WTC11 (cell line): ENCODE measurements around the gene LYVE1. TPM values are rescaled to one million over a fixed set of nuclear protein-coding genes. Genes with fewer than 3 reads are reported as not detected.

Source experiments
- ATAC-seq: fragments of 200-7000 bp; cut with Tn5 transposase; 2 replicates; pipeline ENCODE4 v1.10.0; 2021; ENCODE audit warnings: mild to moderate bottlenecking, moderate library complexity
- CTCF ChIA-PET: fragments of 300-600 bp; sonication (Branson Sonifier 250); formaldehyde crosslinking; loops from one replicate; lab custom pipeline; 2021; ENCODE audit warnings: antibody characterized with exemption; lab: Charles Lee
- POLR2A ChIA-PET: fragments of 350-600 bp; sonication (Branson Sonifier 250); formaldehyde crosslinking; loops from one replicate; lab custom pipeline; 2021; ENCODE audit warnings: antibody characterized with exemption; lab: Charles Lee
- DNase-seq: peaks from one replicate; pipeline ENCODE4 v3.0.0; 2021; ENCODE audit warnings: low spot score
- H3K27ac Mint-ChIP-seq: 2 replicates; pipeline ENCODE4 v1.8.0; 2021; ENCODE audit warnings: mixed read lengths
- H3K27me3 Mint-ChIP-seq: 2 replicates; pipeline ENCODE4 v1.8.0; 2021; ENCODE audit warnings: low read depth, mild to moderate bottlenecking, moderate library complexity, mixed read lengths
- H3K36me3 Mint-ChIP-seq: 2 replicates; pipeline ENCODE4 v1.8.0; 2021; ENCODE audit warnings: mixed read lengths
- H3K4me1 Mint-ChIP-seq: 2 replicates; pipeline ENCODE4 v1.8.0; 2022; ENCODE audit warnings: mixed read lengths
- H3K4me3 Mint-ChIP-seq: 2 replicates; pipeline ENCODE4 v1.8.0; 2021; ENCODE audit warnings: mild to moderate bottlenecking, moderate library complexity, mixed read lengths
- H3K9me3 Mint-ChIP-seq: 2 replicates; pipeline ENCODE4 v1.8.0; 2021; ENCODE audit warnings: mixed read lengths
- AR ChIP-seq: fragments of 250-450 bp; sonication (Bioruptor Pico); IDR thresholded peaks from 2 replicates; pipeline ENCODE4 v1.9.0; 2021; ENCODE audit warnings: mild to moderate bottlenecking
- CREM ChIP-seq: sonication (generic); formaldehyde crosslinking; IDR thresholded peaks from 2 replicates; pipeline ENCODE4 v1.8.1; 2022; ENCODE audit warnings: mild to moderate bottlenecking, missing genetic modification reagents, moderate library complexity
- ELF4 ChIP-seq: sonication (generic); formaldehyde crosslinking; IDR thresholded peaks from 2 replicates; pipeline ENCODE4 v1.8.1; 2022; ENCODE audit warnings: low read depth, mild to moderate bottlenecking, moderate library complexity, missing genetic modification reagents
- ETV6 ChIP-seq: sonication (generic); formaldehyde crosslinking; IDR thresholded peaks from 2 replicates; pipeline ENCODE4 v1.8.1; 2022; ENCODE audit warnings: mild to moderate bottlenecking, missing genetic modification reagents
- FOXP1 ChIP-seq: sonication (generic); formaldehyde crosslinking; IDR thresholded peaks from 2 replicates; pipeline ENCODE4 v1.8.0; 2022; ENCODE audit warnings: missing genetic modification reagents, mild to moderate bottlenecking, moderate library complexity, borderline replicate concordance
- GTF2I ChIP-seq: fragments of 250-450 bp; sonication (Bioruptor Pico); conservative IDR thresholded peaks from 2 replicates; pipeline ENCODE4 v1.4.0; 2021; ENCODE audit warnings: mild to moderate bottlenecking
- KAT7 ChIP-seq: sonication (generic); formaldehyde crosslinking; IDR thresholded peaks from 2 replicates; pipeline ENCODE4 v1.8.1; 2023; ENCODE audit warnings: missing genetic modification reagents, mild to moderate bottlenecking, borderline replicate concordance
- MLX ChIP-seq: sonication (generic); formaldehyde crosslinking; IDR thresholded peaks from 2 replicates; pipeline ENCODE4 v1.8.1; 2023; ENCODE audit warnings: mild to moderate bottlenecking, missing genetic modification reagents, moderate library complexity
- NFATC4 ChIP-seq: fragments of 250-450 bp; sonication (Bioruptor Pico); IDR thresholded peaks from 2 replicates; pipeline ENCODE4 v1.9.0; 2021; ENCODE audit warnings: mild to moderate bottlenecking
- NFYB ChIP-seq: sonication (generic); formaldehyde crosslinking; conservative IDR thresholded peaks from 2 replicates; pipeline ENCODE4 v1.8.0; 2022; ENCODE audit warnings: low read depth, missing genetic modification reagents
- NR1H2 ChIP-seq: sonication (generic); formaldehyde crosslinking; IDR thresholded peaks from 2 replicates; pipeline ENCODE4 v1.9.0; 2021; ENCODE audit warnings: mild to moderate bottlenecking, moderate library complexity, missing genetic modification reagents
- NR3C1 ChIP-seq: sonication (generic); formaldehyde crosslinking; conservative IDR thresholded peaks from 2 replicates; pipeline ENCODE4 v1.8.1; 2023; ENCODE audit warnings: low read depth, mild to moderate bottlenecking, missing genetic modification reagents
- PRRX2 ChIP-seq: fragments of 250-450 bp; sonication (Bioruptor Pico); IDR thresholded peaks from 2 replicates; pipeline ENCODE4 v1.8.0; 2021; ENCODE audit warnings: mild to moderate bottlenecking
- SMAD3 ChIP-seq: sonication (generic); formaldehyde crosslinking; IDR thresholded peaks from 2 replicates; pipeline ENCODE4 v1.8.0; 2022; ENCODE audit warnings: missing genetic modification reagents, mild to moderate bottlenecking, borderline replicate concordance
- TP53 ChIP-seq: sonication (generic); formaldehyde crosslinking; IDR thresholded peaks from 2 replicates; pipeline ENCODE4 v1.8.1; 2023; ENCODE audit warnings: mild to moderate bottlenecking, missing genetic modification reagents
- ZBTB43 ChIP-seq: sonication (generic); formaldehyde crosslinking; IDR thresholded peaks from 2 replicates; pipeline ENCODE4 v1.8.1; 2023; ENCODE audit warnings: mild to moderate bottlenecking, missing genetic modification reagents
- ZNF121 ChIP-seq: sonication (generic); formaldehyde crosslinking; IDR thresholded peaks from 2 replicates; pipeline ENCODE4 v1.8.0; 2023; ENCODE audit warnings: missing genetic modification reagents
- ZNF281 ChIP-seq: sonication (generic); formaldehyde crosslinking; IDR thresholded peaks from 2 replicates; pipeline ENCODE4 v1.8.0; 2023; ENCODE audit warnings: mild to moderate bottlenecking, missing genetic modification reagents
- total RNA-seq: library from RNA; stranded (reverse); gene quantifications from 3 replicates; pipeline ENCODE4 v1.2.3, GENCODE V29; 2021
- TF ChIP-seq, protein P1 (sequence below): sonication (generic); formaldehyde crosslinking; IDR thresholded peaks from 2 replicates; pipeline ENCODE4 v1.8.1; 2022; ENCODE audit warnings: mild to moderate bottlenecking, missing genetic modification reagents, moderate library complexity, borderline replicate concordance
- TF ChIP-seq, protein P2 (sequence below): sonication (generic); formaldehyde crosslinking; IDR thresholded peaks from 2 replicates; pipeline ENCODE4 v1.8.0; 2022; ENCODE audit warnings: mild to moderate bottlenecking, missing genetic modification reagents
- TF ChIP-seq, protein P3 (sequence below): sonication (generic); formaldehyde crosslinking; IDR thresholded peaks from 2 replicates; pipeline ENCODE4 v1.8.1; 2022; ENCODE audit warnings: mild to moderate bottlenecking, moderate library complexity, missing genetic modification reagents
- TF ChIP-seq, protein P4 (sequence below): sonication (generic); formaldehyde crosslinking; IDR thresholded peaks from 2 replicates; pipeline ENCODE4 v1.8.0; 2022; ENCODE audit warnings: mild to moderate bottlenecking, missing genetic modification reagents

Gene LYVE1
- total RNA-seq, 1 experiment from 2014 or later = 0.24 TPM

GRCh38 chr11:10572533-10572932 is 4.1 kb upstream of the LYVE1 start:
- no peaks in the 10 kb centered on the region for H3K9me3 Mint-ChIP-seq
- ATAC-seq (no peak), DNase-seq (no peak)
- TF ChIP-seq ETV6 (CRISPR knock-in tag) = no peak
- no peak for TF ChIP-seq MLX (CRISPR knock-in tag)
- no peak for TF ChIP-seq NR3C1
- no peak for TF ChIP-seq SMAD3 (CRISPR knock-in tag)
- TF ChIP-seq GTF2I (CRISPR knock-in tag) = no peak
- TF ChIP-seq, protein P1, sequence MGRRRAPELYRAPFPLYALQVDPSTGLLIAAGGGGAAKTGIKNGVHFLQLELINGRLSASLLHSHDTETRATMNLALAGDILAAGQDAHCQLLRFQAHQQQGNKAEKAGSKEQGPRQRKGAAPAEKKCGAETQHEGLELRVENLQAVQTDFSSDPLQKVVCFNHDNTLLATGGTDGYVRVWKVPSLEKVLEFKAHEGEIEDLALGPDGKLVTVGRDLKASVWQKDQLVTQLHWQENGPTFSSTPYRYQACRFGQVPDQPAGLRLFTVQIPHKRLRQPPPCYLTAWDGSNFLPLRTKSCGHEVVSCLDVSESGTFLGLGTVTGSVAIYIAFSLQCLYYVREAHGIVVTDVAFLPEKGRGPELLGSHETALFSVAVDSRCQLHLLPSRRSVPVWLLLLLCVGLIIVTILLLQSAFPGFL = no peak
- TF ChIP-seq ELF4 (CRISPR knock-in tag) = no peak
- no peak for TF ChIP-seq KAT7
- TF ChIP-seq ZNF281 (CRISPR knock-in tag) = no peak
- TF ChIP-seq ZBTB43 = no peak
- TF ChIP-seq TP53 (CRISPR knock-in tag) = no peak
- TF ChIP-seq NFATC4 (CRISPR knock-in tag) = no peak
- TF ChIP-seq ZNF121 (CRISPR knock-in tag) = no peak
- TF ChIP-seq NFYB (CRISPR knock-in tag) = no peak
- TF ChIP-seq, protein P2, sequence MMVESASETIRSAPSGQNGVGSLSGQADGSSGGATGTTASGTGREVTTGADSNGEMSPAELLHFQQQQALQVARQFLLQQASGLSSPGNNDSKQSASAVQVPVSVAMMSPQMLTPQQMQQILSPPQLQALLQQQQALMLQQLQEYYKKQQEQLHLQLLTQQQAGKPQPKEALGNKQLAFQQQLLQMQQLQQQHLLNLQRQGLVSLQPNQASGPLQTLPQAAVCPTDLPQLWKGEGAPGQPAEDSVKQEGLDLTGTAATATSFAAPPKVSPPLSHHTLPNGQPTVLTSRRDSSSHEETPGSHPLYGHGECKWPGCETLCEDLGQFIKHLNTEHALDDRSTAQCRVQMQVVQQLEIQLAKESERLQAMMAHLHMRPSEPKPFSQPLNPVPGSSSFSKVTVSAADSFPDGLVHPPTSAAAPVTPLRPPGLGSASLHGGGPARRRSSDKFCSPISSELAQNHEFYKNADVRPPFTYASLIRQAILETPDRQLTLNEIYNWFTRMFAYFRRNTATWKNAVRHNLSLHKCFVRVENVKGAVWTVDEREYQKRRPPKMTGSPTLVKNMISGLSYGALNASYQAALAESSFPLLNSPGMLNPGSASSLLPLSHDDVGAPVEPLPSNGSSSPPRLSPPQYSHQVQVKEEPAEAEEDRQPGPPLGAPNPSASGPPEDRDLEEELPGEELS = no peak
- TF ChIP-seq, protein P3, sequence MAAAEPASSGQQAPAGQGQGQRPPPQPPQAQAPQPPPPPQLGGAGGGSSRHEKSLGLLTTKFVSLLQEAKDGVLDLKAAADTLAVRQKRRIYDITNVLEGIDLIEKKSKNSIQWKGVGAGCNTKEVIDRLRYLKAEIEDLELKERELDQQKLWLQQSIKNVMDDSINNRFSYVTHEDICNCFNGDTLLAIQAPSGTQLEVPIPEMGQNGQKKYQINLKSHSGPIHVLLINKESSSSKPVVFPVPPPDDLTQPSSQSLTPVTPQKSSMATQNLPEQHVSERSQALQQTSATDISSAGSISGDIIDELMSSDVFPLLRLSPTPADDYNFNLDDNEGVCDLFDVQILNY (CRISPR knock-in tag) = no peak
- ChIA-PET POLR2A (no interaction called here), CTCF (no interaction called here)
- H3K4me1 Mint-ChIP-seq = peaks cover 20% of the 10 kb centered on the region
- no peak overlapping the region for H3K4me3 Mint-ChIP-seq
- no peak overlapping the region for H3K27ac Mint-ChIP-seq
- H3K27me3 Mint-ChIP-seq = no peaks in the 10 kb centered on the region; the same call in 1 of the 2 replicates
- no peaks in the 10 kb centered on the region for H3K36me3 Mint-ChIP-seq

- ChIA-PET CTCF (no interaction called here), POLR2A (no interaction called here)
- no peak overlapping the region for H3K4me3 Mint-ChIP-seq
- no peaks in the 10 kb centered on the region for H3K9me3 Mint-ChIP-seq
- no peak for ATAC-seq
- H3K27me3 Mint-ChIP-seq = no peaks in the 10 kb centered on the region
- H3K36me3 Mint-ChIP-seq = no peaks in the 10 kb centered on the region
- peaks cover 20% of the 10 kb centered on the region for H3K4me1 Mint-ChIP-seq
- DNase-seq = no peak
- no peak overlapping the region for H3K27ac Mint-ChIP-seq
- TF ChIP-seq FOXP1 (CRISPR knock-in tag) (no peak), AR (CRISPR knock-in tag) (no peak), ELF4 (CRISPR knock-in tag) (no peak), PRRX2 (CRISPR knock-in tag) (no peak), CREM (no peak), NR1H2 (CRISPR knock-in tag) (no peak)
- TF ChIP-seq, protein P4, sequence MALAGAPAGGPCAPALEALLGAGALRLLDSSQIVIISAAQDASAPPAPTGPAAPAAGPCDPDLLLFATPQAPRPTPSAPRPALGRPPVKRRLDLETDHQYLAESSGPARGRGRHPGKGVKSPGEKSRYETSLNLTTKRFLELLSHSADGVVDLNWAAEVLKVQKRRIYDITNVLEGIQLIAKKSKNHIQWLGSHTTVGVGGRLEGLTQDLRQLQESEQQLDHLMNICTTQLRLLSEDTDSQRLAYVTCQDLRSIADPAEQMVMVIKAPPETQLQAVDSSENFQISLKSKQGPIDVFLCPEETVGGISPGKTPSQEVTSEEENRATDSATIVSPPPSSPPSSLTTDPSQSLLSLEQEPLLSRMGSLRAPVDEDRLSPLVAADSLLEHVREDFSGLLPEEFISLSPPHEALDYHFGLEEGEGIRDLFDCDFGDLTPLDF = no peak
Observed at GRCh38 chr11:10567446-10567845, 1.0 kb downstream of the LYVE1 start.
